SK-N-SH (cell line): ENCODE measurements around the gene NPRL2. TPM values are rescaled to one million over a fixed set of nuclear protein-coding genes. Genes with fewer than 3 reads are reported as not detected.

Experiments used
- CHD2 ChIP-seq: fragments of 150-350 bp; IDR thresholded peaks from 2 replicates; pipeline ENCODE4 v1.6.1; 2018; ENCODE audit warnings: low read length; ENCODE audit not compliant: partially characterized antibody
- ELF1 ChIP-seq: IDR thresholded peaks from 2 replicates; pipeline ENCODE4 v1.4.0; 2012
- FOSL2 ChIP-seq: IDR thresholded peaks from 2 replicates; pipeline ENCODE4 v1.4.0; 2012; ENCODE audit warnings: low read depth, mild to moderate bottlenecking, moderate library complexity, borderline replicate concordance
- FOXM1 ChIP-seq: IDR thresholded peaks from 2 replicates; pipeline ENCODE4 v1.4.0; 2012; ENCODE audit warnings: low read depth, mild to moderate bottlenecking
- GABPA ChIP-seq: IDR thresholded peaks from 2 replicates; pipeline ENCODE4 v1.4.0; 2012; ENCODE audit warnings: low read depth, mild to moderate bottlenecking
- GATA2 ChIP-seq: sonication (generic); formaldehyde crosslinking; IDR thresholded peaks from 2 replicates; pipeline ENCODE4 v1.5.0; 2020; ENCODE audit warnings: mild to moderate bottlenecking, missing genetic modification reagents
- MEF2A ChIP-seq: IDR thresholded peaks from 2 replicates; pipeline ENCODE4 v1.4.0; 2012; ENCODE audit warnings: low read depth, borderline replicate concordance
- MXI1 ChIP-seq: IDR thresholded peaks from 2 replicates; pipeline ENCODE4 v1.6.1; 2012; ENCODE audit warnings: mild to moderate bottlenecking, low read depth, low read length, improper control_type of control experiment
- NRF1 ChIP-seq: IDR thresholded peaks from 2 replicates; pipeline ENCODE4 v1.6.1; 2012; ENCODE audit warnings: low read depth, mild to moderate bottlenecking, low read length
- RAD21 ChIP-seq: IDR thresholded peaks from 2 replicates; pipeline ENCODE4 v1.6.1; 2012; ENCODE audit warnings: mild to moderate bottlenecking, low read length
- RXRA ChIP-seq: IDR thresholded peaks from 2 replicates; pipeline ENCODE4 v1.4.0; 2012; ENCODE audit warnings: low read depth, mild to moderate bottlenecking, borderline replicate concordance
- SIN3A ChIP-seq: IDR thresholded peaks from 2 replicates; pipeline ENCODE4 v1.6.1; 2012; ENCODE audit warnings: low read depth, mild to moderate bottlenecking, low read length, moderate library complexity, borderline replicate concordance
- TEAD4 ChIP-seq: IDR thresholded peaks from 2 replicates; pipeline ENCODE4 v1.4.0; 2012; ENCODE audit warnings: mild to moderate bottlenecking, borderline replicate concordance; ENCODE audit not compliant: insufficient read depth
- YY1 ChIP-seq: IDR thresholded peaks from 2 replicates; pipeline ENCODE4 v1.4.0; 2012; ENCODE audit warnings: low read depth, mild to moderate bottlenecking
- polyA plus RNA-seq, 3 experiments: library from polyadenylated mRNA; depleted of rRNA; stranded (reverse); fragments of >200 nt; gene quantifications; 2 replicates each; pipeline ENCODE4 v1.2.3, GENCODE V29; 2012
- TF ChIP-seq, protein P1 (sequence below): fragments of 150-350 bp; IDR thresholded peaks from 2 replicates; pipeline ENCODE4 v1.6.1; 2016; ENCODE audit warnings: mild to moderate bottlenecking, low read depth, low read length
- TF ChIP-seq, protein P2 (sequence below): fragments of 200-600 bp; sonication (generic); IDR thresholded peaks from 2 replicates; pipeline ENCODE4 v1.6.1; 2017; ENCODE audit warnings: antibody characterized with exemption, mild to moderate bottlenecking, moderate library complexity
- TF ChIP-seq, protein P3 (sequence below): IDR thresholded peaks from 2 replicates; pipeline ENCODE4 v1.4.0; 2012; ENCODE audit warnings: low read depth, borderline replicate concordance
- TF ChIP-seq, protein P4 (sequence below): IDR thresholded peaks from 2 replicates; pipeline ENCODE4 v1.4.0; 2012; ENCODE audit warnings: low read depth

NPRL2 gene
- polyA plus RNA-seq, 1 of the 3 experiments (the other 2 are of a cell fraction) = 43.6 TPM

DNA sequence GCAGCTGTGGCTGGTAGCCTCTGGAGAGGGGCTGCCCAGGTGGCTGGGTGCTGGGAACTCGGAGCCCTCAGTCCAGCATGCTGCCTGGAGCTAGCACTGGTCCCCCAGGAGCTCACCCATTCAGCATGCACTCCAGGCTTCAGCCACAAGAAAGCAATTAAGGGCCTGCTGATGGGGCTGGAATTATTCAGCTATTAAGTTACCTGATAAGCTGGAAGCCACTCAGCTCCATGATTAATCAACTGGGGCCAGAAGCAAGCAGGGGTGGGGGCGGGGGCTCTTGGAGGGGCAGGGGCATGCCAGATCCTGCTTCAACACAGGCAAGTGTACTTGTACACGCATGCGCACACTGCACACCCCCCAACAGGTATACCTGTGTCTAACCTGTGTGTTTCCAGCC, 30.8 kb upstream of the NPRL2 start (continued):
- no peak for TF ChIP-seq GABPA
- TF ChIP-seq, protein P1, sequence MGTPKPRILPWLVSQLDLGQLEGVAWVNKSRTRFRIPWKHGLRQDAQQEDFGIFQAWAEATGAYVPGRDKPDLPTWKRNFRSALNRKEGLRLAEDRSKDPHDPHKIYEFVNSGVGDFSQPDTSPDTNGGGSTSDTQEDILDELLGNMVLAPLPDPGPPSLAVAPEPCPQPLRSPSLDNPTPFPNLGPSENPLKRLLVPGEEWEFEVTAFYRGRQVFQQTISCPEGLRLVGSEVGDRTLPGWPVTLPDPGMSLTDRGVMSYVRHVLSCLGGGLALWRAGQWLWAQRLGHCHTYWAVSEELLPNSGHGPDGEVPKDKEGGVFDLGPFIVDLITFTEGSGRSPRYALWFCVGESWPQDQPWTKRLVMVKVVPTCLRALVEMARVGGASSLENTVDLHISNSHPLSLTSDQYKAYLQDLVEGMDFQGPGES = no peak
- TF ChIP-seq MXI1 = peak; percentile 82
- no peak for TF ChIP-seq TEAD4
- no peak for TF ChIP-seq SIN3A
- TF ChIP-seq ELF1 = no peak
- TF ChIP-seq, protein P2, sequence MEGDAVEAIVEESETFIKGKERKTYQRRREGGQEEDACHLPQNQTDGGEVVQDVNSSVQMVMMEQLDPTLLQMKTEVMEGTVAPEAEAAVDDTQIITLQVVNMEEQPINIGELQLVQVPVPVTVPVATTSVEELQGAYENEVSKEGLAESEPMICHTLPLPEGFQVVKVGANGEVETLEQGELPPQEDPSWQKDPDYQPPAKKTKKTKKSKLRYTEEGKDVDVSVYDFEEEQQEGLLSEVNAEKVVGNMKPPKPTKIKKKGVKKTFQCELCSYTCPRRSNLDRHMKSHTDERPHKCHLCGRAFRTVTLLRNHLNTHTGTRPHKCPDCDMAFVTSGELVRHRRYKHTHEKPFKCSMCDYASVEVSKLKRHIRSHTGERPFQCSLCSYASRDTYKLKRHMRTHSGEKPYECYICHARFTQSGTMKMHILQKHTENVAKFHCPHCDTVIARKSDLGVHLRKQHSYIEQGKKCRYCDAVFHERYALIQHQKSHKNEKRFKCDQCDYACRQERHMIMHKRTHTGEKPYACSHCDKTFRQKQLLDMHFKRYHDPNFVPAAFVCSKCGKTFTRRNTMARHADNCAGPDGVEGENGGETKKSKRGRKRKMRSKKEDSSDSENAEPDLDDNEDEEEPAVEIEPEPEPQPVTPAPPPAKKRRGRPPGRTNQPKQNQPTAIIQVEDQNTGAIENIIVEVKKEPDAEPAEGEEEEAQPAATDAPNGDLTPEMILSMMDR = no peak
- no peak; the same call in 1 of the 2 replicates for TF ChIP-seq RAD21
- TF ChIP-seq RXRA = no peak
- TF ChIP-seq FOSL2 = no peak
- peak; percentile 85 for TF ChIP-seq CHD2
- no peak for TF ChIP-seq FOXM1
- TF ChIP-seq YY1 = no peak
- peak; percentile 84 for TF ChIP-seq GATA2 (CRISPR knock-in tag)
- TF ChIP-seq, protein P3, sequence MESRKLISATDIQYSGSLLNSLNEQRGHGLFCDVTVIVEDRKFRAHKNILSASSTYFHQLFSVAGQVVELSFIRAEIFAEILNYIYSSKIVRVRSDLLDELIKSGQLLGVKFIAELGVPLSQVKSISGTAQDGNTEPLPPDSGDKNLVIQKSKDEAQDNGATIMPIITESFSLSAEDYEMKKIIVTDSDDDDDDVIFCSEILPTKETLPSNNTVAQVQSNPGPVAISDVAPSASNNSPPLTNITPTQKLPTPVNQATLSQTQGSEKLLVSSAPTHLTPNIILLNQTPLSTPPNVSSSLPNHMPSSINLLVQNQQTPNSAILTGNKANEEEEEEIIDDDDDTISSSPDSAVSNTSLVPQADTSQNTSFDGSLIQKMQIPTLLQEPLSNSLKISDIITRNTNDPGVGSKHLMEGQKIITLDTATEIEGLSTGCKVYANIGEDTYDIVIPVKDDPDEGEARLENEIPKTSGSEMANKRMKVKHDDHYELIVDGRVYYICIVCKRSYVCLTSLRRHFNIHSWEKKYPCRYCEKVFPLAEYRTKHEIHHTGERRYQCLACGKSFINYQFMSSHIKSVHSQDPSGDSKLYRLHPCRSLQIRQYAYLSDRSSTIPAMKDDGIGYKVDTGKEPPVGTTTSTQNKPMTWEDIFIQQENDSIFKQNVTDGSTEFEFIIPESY = no peak
- TF ChIP-seq NRF1 = peak; percentile 35; the same call in 1 of the 2 replicates
- TF ChIP-seq MEF2A = no peak
- TF ChIP-seq, protein P4, sequence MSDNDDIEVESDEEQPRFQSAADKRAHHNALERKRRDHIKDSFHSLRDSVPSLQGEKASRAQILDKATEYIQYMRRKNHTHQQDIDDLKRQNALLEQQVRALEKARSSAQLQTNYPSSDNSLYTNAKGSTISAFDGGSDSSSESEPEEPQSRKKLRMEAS = no peak
